Activated CD4-positive, alpha-beta T cell treated with anti-CD3 and anti-CD28 coated beads, Interleukin-2, amount 10 ng/mL, durations not matched to agents 24 days and 14 days (primary cell): ENCODE results near the gene MRM2. TPM values are rescaled to one million over a fixed set of nuclear protein-coding genes. Genes with fewer than 3 reads are reported as not detected.

Experiments used
- DNase-seq: peaks from one replicate; pipeline ENCODE4 v3.0.0; 2022
- H3K27ac Mint-ChIP-seq: one replicate; pipeline ENCODE4 v1.8.0; 2022; ENCODE audit warnings: mild to moderate bottlenecking, mixed read lengths
- H3K27me3 Mint-ChIP-seq: one replicate; pipeline ENCODE4 v1.8.0; 2022; ENCODE audit warnings: mixed read lengths
- H3K36me3 Mint-ChIP-seq: one replicate; pipeline ENCODE4 v1.8.0; 2022; ENCODE audit warnings: low read depth, mild to moderate bottlenecking, mixed read lengths
- H3K4me1 Mint-ChIP-seq: one replicate; pipeline ENCODE4 v1.8.0; 2021; ENCODE audit warnings: mixed read lengths
- H3K4me3 Mint-ChIP-seq: one replicate; pipeline ENCODE4 v1.8.0; 2022; ENCODE audit warnings: mild to moderate bottlenecking, moderate library complexity, mixed read lengths
- H3K9me3 Mint-ChIP-seq: one replicate; pipeline ENCODE4 v1.8.0; 2021; ENCODE audit warnings: mixed read lengths
- intact Hi-C: fragments of 100-400 bp; cut with micrococcal nuclease; formaldehyde crosslinking; loops from one replicate; pipeline ENCODE4 v1.15.1; 2023
- total RNA-seq: library from RNA; stranded (reverse); gene quantifications from 2 replicates; pipeline ENCODE4 v1.2.3, GENCODE V29; 2022

Gene MRM2
- total RNA-seq: 47.2 and 47.9 TPM in 2 replicates

GRCh38 chr7:2241580-2242540 is at the start of gene MRM2, which contains the start of gene NUDT1:
TSS of gene MRM2 (minus strand) at chr7:2242205. CDS start at chr7:2242169, 36 bp downstream.
TSS of gene NUDT1 (plus strand) at chr7:2242226. CDS start at chr7:2244575, 2,349 bp downstream.
- DNase-seq: peak; percentile 95
- no peaks in the 10 kb centered on the region for H3K9me3 Mint-ChIP-seq
- H3K4me3 Mint-ChIP-seq: peak within 1 kb of the TSS; percentile 96
- peaks cover 11% of the 10 kb centered on the region for H3K4me1 Mint-ChIP-seq
- H3K27ac Mint-ChIP-seq: peak within 1 kb of the TSS; percentile 89
- H3K36me3 Mint-ChIP-seq: peaks cover 20% of the 10 kb centered on the region
- intact Hi-C loops: loop anchor here (1.0 to 2.0 kb wide), 3 partner anchors 10 to 111 kb away; partner anchors contain the start of genes MAD1L1 and SNX8
- H3K27me3 Mint-ChIP-seq: no peaks in the 10 kb centered on the region

- DNase-seq: no peak
- intact Hi-C loops: no loop called here
- Mint-ChIP-seq H3K4me3 (no peak overlapping the region), H3K36me3 (no peaks in the 10 kb centered on the region), H3K27me3 (no peaks in the 10 kb centered on the region), H3K4me1 (no peaks in the 10 kb centered on the region), H3K27ac (no peak overlapping the region), H3K9me3 (no peaks in the 10 kb centered on the region)
Measured at GRCh38 chr7:2290877-2291276, 48.9 kb upstream of the MRM2 start.

GRCh38 chr7:2289621-2290020 is 47.6 kb upstream of the MRM2 start:
- Mint-ChIP-seq H3K4me3 (no peak overlapping the region), H3K27me3 (no peaks in the 10 kb centered on the region), H3K9me3 (no peaks in the 10 kb centered on the region), H3K36me3 (no peaks in the 10 kb centered on the region), H3K27ac (no peak overlapping the region), H3K4me1 (no peaks in the 10 kb centered on the region)
- intact Hi-C loops: no loop called here
- no peak for DNase-seq

- Mint-ChIP-seq H3K9me3 (no peaks in the 10 kb centered on the region), H3K27me3 (no peaks in the 10 kb centered on the region), H3K4me1 (no peaks in the 10 kb centered on the region), H3K4me3 (no peak overlapping the region), H3K27ac (no peak overlapping the region), H3K36me3 (no peaks in the 10 kb centered on the region)
- DNase-seq: no peak
- intact Hi-C loops: no loop called here
Measured at GRCh38 chr7:2289111-2289586, 47.1 kb upstream of the MRM2 start.

- no peak for DNase-seq
- H3K27me3 Mint-ChIP-seq: no peaks in the 10 kb centered on the region
- no peaks in the 10 kb centered on the region for H3K36me3 Mint-ChIP-seq
- H3K4me3 Mint-ChIP-seq: no peak overlapping the region
- H3K27ac Mint-ChIP-seq: no peak overlapping the region
- no peaks in the 10 kb centered on the region for H3K4me1 Mint-ChIP-seq
- no peaks in the 10 kb centered on the region for H3K9me3 Mint-ChIP-seq
- intact Hi-C loops: no loop called here
Measured at GRCh38 chr7:2288503-2288902, 46.5 kb upstream of the MRM2 start.

GRCh38 chr7:2287745-2288144 is 45.7 kb upstream of the MRM2 start:
- Mint-ChIP-seq H3K27me3 (no peaks in the 10 kb centered on the region), H3K4me1 (no peaks in the 10 kb centered on the region), H3K36me3 (no peaks in the 10 kb centered on the region), H3K4me3 (no peak overlapping the region), H3K27ac (no peak overlapping the region), H3K9me3 (no peaks in the 10 kb centered on the region)
- intact Hi-C loops: no loop called here
- no peak for DNase-seq

GRCh38 chr7:2283074-2283473 is 41.1 kb upstream of the MRM2 start:
- Mint-ChIP-seq H3K27ac (no peak overlapping the region), H3K9me3 (no peaks in the 10 kb centered on the region), H3K4me3 (no peak overlapping the region), H3K36me3 (no peaks in the 10 kb centered on the region), H3K27me3 (no peaks in the 10 kb centered on the region), H3K4me1 (peaks cover 3% of the 10 kb centered on the region)
- DNase-seq: no peak
- intact Hi-C loops: no loop called here

- no peak overlapping the region for H3K27ac Mint-ChIP-seq
- DNase-seq: no peak
- peaks cover 3% of the 10 kb centered on the region for H3K4me1 Mint-ChIP-seq
- H3K9me3 Mint-ChIP-seq: no peaks in the 10 kb centered on the region
- H3K27me3 Mint-ChIP-seq: no peaks in the 10 kb centered on the region
- H3K4me3 Mint-ChIP-seq: no peak overlapping the region
- no peaks in the 10 kb centered on the region for H3K36me3 Mint-ChIP-seq
- intact Hi-C loops: no loop called here
Measured at GRCh38 chr7:2282185-2282751, 40.3 kb upstream of the MRM2 start.

GRCh38 chr7:2281541-2281940 is 39.5 kb upstream of the MRM2 start:
- Mint-ChIP-seq H3K27ac (no peak overlapping the region), H3K27me3 (no peaks in the 10 kb centered on the region), H3K36me3 (no peaks in the 10 kb centered on the region), H3K4me1 (peaks cover 3% of the 10 kb centered on the region), H3K4me3 (no peak overlapping the region), H3K9me3 (no peaks in the 10 kb centered on the region)
- no peak for DNase-seq
- intact Hi-C loops: no loop called here

GRCh38 chr7:2280424-2280823 is 38.4 kb upstream of the MRM2 start:
- intact Hi-C loops: no loop called here
- H3K27me3 Mint-ChIP-seq: no peaks in the 10 kb centered on the region

GRCh38 chr7:2279896-2280295 is 37.9 kb upstream of the MRM2 start:
- no peak overlapping the region for H3K27ac Mint-ChIP-seq
- peaks cover 3% of the 10 kb centered on the region for H3K4me1 Mint-ChIP-seq
- intact Hi-C loops: no loop called here
- H3K36me3 Mint-ChIP-seq: no peaks in the 10 kb centered on the region
- H3K27me3 Mint-ChIP-seq: no peaks in the 10 kb centered on the region
- DNase-seq: no peak
- no peaks in the 10 kb centered on the region for H3K9me3 Mint-ChIP-seq
- H3K4me3 Mint-ChIP-seq: no peak overlapping the region

More at GRCh38 chr7:2280424-2280823, 38.4 kb upstream of the MRM2 start:
- no peak for DNase-seq
- H3K4me3 Mint-ChIP-seq: no peak overlapping the region
- H3K27ac Mint-ChIP-seq: no peak overlapping the region
- H3K4me1 Mint-ChIP-seq: peaks cover 3% of the 10 kb centered on the region
- no peaks in the 10 kb centered on the region for H3K36me3 Mint-ChIP-seq
- no peaks in the 10 kb centered on the region for H3K9me3 Mint-ChIP-seq

- peaks cover 3% of the 10 kb centered on the region for H3K4me1 Mint-ChIP-seq
- H3K36me3 Mint-ChIP-seq: no peaks in the 10 kb centered on the region
- intact Hi-C loops: no loop called here
- no peak for DNase-seq
- H3K9me3 Mint-ChIP-seq: no peaks in the 10 kb centered on the region
- H3K27me3 Mint-ChIP-seq: no peaks in the 10 kb centered on the region
- H3K4me3 Mint-ChIP-seq: no peak overlapping the region
- no peak overlapping the region for H3K27ac Mint-ChIP-seq
Measured at GRCh38 chr7:2278026-2278425, 36.0 kb upstream of the MRM2 start.

- H3K27me3 Mint-ChIP-seq: no peaks in the 10 kb centered on the region
- peaks cover 3% of the 10 kb centered on the region for H3K4me1 Mint-ChIP-seq
- no peaks in the 10 kb centered on the region for H3K36me3 Mint-ChIP-seq
- intact Hi-C loops: no loop called here
- no peak overlapping the region for H3K4me3 Mint-ChIP-seq
- no peaks in the 10 kb centered on the region for H3K9me3 Mint-ChIP-seq
- no peak for DNase-seq
- H3K27ac Mint-ChIP-seq: no peak overlapping the region
Measured at GRCh38 chr7:2276107-2276506, 34.1 kb upstream of the MRM2 start.

GRCh38 chr7:2275101-2275500 is 33.1 kb upstream of the MRM2 start:
- no peaks in the 10 kb centered on the region for H3K27me3 Mint-ChIP-seq
- no peak overlapping the region for H3K4me3 Mint-ChIP-seq
- DNase-seq: no peak
- H3K9me3 Mint-ChIP-seq: no peaks in the 10 kb centered on the region
- H3K27ac Mint-ChIP-seq: no peak overlapping the region
- peaks cover 3% of the 10 kb centered on the region for H3K4me1 Mint-ChIP-seq
- no peaks in the 10 kb centered on the region for H3K36me3 Mint-ChIP-seq
- intact Hi-C loops: no loop called here
